HG02973 (cell line): ENCODE data around the gene EREG.

Experiments
- ATAC-seq: cut with Tn5 transposase; IDR thresholded peaks from one replicate; pipeline ENCODE4 v1.9.1; 2021; ENCODE audit warnings: moderate library complexity; ENCODE audit not compliant: unreplicated experiment

Gene EREG

GRCh38 chr4:74364652-74365491 is at the start of gene EREG:
TSS of gene EREG (plus strand) at chr4:74365145. CDS start at chr4:74365309, 164 bp downstream.
- ATAC-seq: peak; percentile 62

GRCh38 chr4:74315376-74315775 is 49.6 kb upstream of the EREG start:
- ATAC-seq: no peak

GRCh38 chr4:74316397-74316796 is 48.5 kb upstream of the EREG start:
- no peak for ATAC-seq

GRCh38 chr4:74317616-74318246 is 47.2 kb upstream of the EREG start:
- ATAC-seq: no peak

- ATAC-seq: no peak
Observed at GRCh38 chr4:74318276-74318675, 46.7 kb upstream of the EREG start.

GRCh38 chr4:74319470-74319869 is 45.5 kb upstream of the EREG start:
- ATAC-seq: no peak

GRCh38 chr4:74320559-74321118 is 44.3 kb upstream of the EREG start:
- peak; percentile 75 for ATAC-seq

GRCh38 chr4:74322301-74322700 is 42.6 kb upstream of the EREG start:
- no peak for ATAC-seq

GRCh38 chr4:74323663-74324062 is 41.3 kb upstream of the EREG start:
- no peak for ATAC-seq

GRCh38 chr4:74324262-74324661 is 40.7 kb upstream of the EREG start:
- no peak for ATAC-seq

GRCh38 chr4:74325886-74326285 is 39.1 kb upstream of the EREG start:
- ATAC-seq: no peak

GRCh38 chr4:74327762-74328161 is 37.2 kb upstream of the EREG start:
- no peak for ATAC-seq

GRCh38 chr4:74328501-74328900 is 36.4 kb upstream of the EREG start:
- ATAC-seq: no peak

- no peak for ATAC-seq
Observed at GRCh38 chr4:74329307-74329706, 35.6 kb upstream of the EREG start.

GRCh38 chr4:74330295-74330750 is 34.6 kb upstream of the EREG start:
- no peak for ATAC-seq

- no peak for ATAC-seq
Observed at GRCh38 chr4:74331252-74331651, 33.7 kb upstream of the EREG start.

GRCh38 chr4:74331944-74332343 is 33.0 kb upstream of the EREG start:
- ATAC-seq: no peak

GRCh38 chr4:74334636-74335035 is 30.3 kb upstream of the EREG start:
- ATAC-seq: no peak

GRCh38 chr4:74335341-74336021 is 29.5 kb upstream of the EREG start:
- ATAC-seq: no peak

GRCh38 chr4:74338792-74339333 is 26.1 kb upstream of the EREG start:
- ATAC-seq: no peak

GRCh38 chr4:74339501-74339900 is 25.4 kb upstream of the EREG start:
- ATAC-seq: no peak
